ENCODE data around the gene USP34.

DNA sequence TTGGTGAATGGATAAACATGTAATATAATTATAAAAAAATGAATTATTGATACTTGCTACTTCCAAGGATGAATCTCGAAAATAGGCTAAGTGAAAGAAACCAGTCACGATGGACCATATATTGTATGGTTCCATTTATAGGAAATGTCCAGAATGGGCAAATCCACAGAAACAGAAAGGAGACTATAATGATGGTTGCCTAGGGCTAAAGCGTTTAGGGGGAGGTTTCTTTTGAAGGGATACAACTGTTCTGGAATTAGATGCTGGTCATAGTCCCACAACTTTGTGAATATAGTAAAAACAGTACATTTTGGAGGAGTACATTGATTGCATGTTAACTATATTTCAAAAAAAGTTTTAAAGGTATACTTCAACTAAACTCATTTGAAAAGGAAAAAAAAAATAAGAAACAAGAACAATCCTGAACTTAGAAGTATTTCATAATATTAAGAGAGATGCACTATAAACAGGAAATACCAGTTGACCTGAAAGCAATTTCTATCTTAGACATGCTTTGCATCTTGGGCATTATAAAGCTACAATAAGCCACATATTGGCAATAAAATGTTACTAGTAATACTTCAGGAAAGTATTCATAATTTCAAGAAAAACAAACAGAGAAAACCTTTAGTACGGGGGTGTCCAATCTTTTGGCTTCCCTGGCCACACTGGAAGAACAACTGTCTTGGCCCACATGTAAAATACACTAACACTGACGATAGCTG lies 178.9 kb downstream of the USP34 start:
- TF ChIP-seq CTCF (IDR thresholded peaks at IDR 0.05) (no peak), POLR2A (IDR thresholded peaks at IDR 0.05) (no peak)
